ENCODE data around the gene IRAK4.

Gene IRAK4

DNA sequence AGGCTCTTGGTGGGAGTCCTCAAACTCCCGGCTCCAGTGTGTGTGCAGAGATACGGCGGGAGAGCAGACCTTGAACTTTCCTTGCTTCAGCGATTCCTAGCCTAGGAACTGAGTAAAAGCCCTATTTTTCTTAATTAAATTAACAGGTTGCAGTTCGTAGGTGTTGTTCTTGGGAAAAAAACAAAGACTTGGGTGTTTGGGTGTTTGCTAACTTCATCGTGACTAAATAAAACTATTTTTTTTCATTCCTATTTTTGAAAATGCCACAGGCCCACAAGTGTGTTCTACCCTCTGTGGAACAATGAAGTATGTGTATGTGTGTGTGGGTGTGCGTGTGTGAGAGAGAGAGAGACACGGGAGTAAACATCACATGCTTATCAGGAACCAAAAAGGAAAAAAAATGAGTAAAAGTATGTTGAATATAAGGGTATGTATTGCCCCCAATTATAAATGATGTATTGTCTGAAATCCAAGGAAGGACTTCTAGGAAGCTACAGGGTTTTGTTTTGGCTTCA, 77.8 kb downstream of the IRAK4 start:
- no peak for DNase-seq (ENCODE audit: low read depth)
